Body of pancreas (tissue), 4 donors: Measurements from ENCODE around the gene RASGRP3.

ENCODE experiments used
- POLR2A ChIP-seq, 3 donors: fragments of 450-650 bp; IDR thresholded peaks; one replicate each; pipeline ENCODE4 v1.6.1; 2016; ENCODE audit warnings: antibody characterized with exemption in 3 of 3, mild to moderate bottlenecking in 2 of 3
- TF ChIP-seq, protein P1 (sequence below), 7 experiments: fragments of 450-650 bp in 4 of 7; fragments of 200-600 bp in 3 of 7; sonication (generic) in 3 of 7; IDR thresholded peaks; one replicate each; pipeline ENCODE4 v1.5.1; 2016 to 2019; ENCODE audit warnings: antibody characterized with exemption in 7 of 7

DNA sequence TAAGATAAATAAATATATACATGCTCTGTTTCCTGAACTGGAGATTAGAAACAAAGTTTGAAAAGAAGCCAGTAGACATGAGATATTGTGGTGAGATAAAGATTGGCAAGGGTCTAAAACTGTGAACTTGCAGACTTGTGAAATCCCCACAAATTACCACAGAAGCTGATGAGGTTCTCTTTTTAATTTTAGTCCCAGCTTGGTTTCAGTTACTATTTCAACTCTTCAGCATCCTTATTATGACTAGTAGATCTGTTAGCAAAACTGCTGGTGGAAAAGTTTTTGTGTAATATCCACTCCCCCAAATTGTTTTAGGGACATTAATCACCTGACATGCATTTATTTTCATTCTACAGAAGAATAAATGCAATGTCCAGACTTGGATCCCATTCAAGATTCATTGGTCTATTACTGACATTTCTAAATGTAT lies 20.8 kb downstream of the RASGRP3 start:
- TF ChIP-seq, protein P1, sequence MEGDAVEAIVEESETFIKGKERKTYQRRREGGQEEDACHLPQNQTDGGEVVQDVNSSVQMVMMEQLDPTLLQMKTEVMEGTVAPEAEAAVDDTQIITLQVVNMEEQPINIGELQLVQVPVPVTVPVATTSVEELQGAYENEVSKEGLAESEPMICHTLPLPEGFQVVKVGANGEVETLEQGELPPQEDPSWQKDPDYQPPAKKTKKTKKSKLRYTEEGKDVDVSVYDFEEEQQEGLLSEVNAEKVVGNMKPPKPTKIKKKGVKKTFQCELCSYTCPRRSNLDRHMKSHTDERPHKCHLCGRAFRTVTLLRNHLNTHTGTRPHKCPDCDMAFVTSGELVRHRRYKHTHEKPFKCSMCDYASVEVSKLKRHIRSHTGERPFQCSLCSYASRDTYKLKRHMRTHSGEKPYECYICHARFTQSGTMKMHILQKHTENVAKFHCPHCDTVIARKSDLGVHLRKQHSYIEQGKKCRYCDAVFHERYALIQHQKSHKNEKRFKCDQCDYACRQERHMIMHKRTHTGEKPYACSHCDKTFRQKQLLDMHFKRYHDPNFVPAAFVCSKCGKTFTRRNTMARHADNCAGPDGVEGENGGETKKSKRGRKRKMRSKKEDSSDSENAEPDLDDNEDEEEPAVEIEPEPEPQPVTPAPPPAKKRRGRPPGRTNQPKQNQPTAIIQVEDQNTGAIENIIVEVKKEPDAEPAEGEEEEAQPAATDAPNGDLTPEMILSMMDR (IDR thresholded peaks at IDR 0.05): no peak
- TF ChIP-seq POLR2A (IDR thresholded peaks at IDR 0.05): no peak
